PC-3 (cell line): ENCODE results near the gene DLGAP3. TPM values are rescaled to one million over a fixed set of nuclear protein-coding genes. Genes with fewer than 3 reads are reported as not detected.

ENCODE experiments used
- ATAC-seq: fragments of 200-7000 bp; cut with Tn5 transposase; 2 replicates; pipeline ENCODE4 v1.9.1; 2020; ENCODE audit warnings: mild to moderate bottlenecking, moderate library complexity
- BruUV-seq: library from RNA; stranded (reverse); fragments of 400-500 nt; replicated peaks from 2 replicates; lab custom pipeline; 2021; lab: Mats Ljungman, UMichigan
- CTCF ChIA-PET: fragments of 300-600 bp; sonication (Branson Sonifier 250); formaldehyde crosslinking; loops from one replicate; lab custom pipeline; 2022; ENCODE audit warnings: antibody characterized with exemption; lab: Charles Lee
- POLR2A ChIA-PET: fragments of 300-600 bp; sonication (Branson Sonifier 250); formaldehyde crosslinking; loops from one replicate; lab custom pipeline; 2022; ENCODE audit warnings: antibody characterized with exemption; ENCODE audit not compliant: unreplicated experiment; lab: Charles Lee
- DNase-seq: peaks from one replicate; pipeline ENCODE4 v3.0.0-alpha.2; 2015
- H2AFZ ChIP-seq: fragments of 300-600 bp; sonication (generic); 2 replicates; pipeline ENCODE4 v1.6.0; 2016; ENCODE audit warnings: antibody characterized with exemption, low read length
- H3F3A ChIP-seq: fragments of 300-600 bp; sonication (generic); one replicate; pipeline ENCODE4 v1.6.0; 2017; ENCODE audit warnings: antibody characterized with exemption, low read length, control low read depth, mild to moderate bottlenecking; ENCODE audit not compliant: unreplicated experiment
- H3K27ac ChIP-seq: fragments of 300-600 bp; sonication (generic); 2 replicates; pipeline ENCODE4 v1.5.1; 2016; ENCODE audit warnings: mild to moderate bottlenecking, low read length
- H3K27me3 ChIP-seq: fragments of 300-600 bp; sonication (generic); 2 replicates; pipeline ENCODE4 v1.6.1; 2016; ENCODE audit warnings: low read length, mixed read lengths
- H3K36me3 ChIP-seq: fragments of 300-600 bp; sonication (generic); 2 replicates; pipeline ENCODE4 v1.6.1; 2016; ENCODE audit warnings: low read depth, mixed run types, low read length, mixed read lengths
- H3K4me1 ChIP-seq: fragments of 300-600 bp; sonication (generic); 2 replicates; pipeline ENCODE4 v1.5.1; 2016; ENCODE audit warnings: low read length; ENCODE audit not compliant: insufficient read depth
- H3K4me2 ChIP-seq: fragments of 300-600 bp; sonication (generic); 2 replicates; pipeline ENCODE4 v1.6.0; 2016; ENCODE audit warnings: low read length
- H3K4me3 ChIP-seq: fragments of 300-600 bp; sonication (generic); 2 replicates; pipeline ENCODE4 v1.5.1; 2016; ENCODE audit warnings: mild to moderate bottlenecking, low read length, mixed read lengths
- H3K79me2 ChIP-seq: fragments of 300-600 bp; sonication (generic); 2 replicates; pipeline ENCODE4 v1.6.1; 2017; ENCODE audit warnings: low read length, mixed read lengths
- H3K9ac ChIP-seq: fragments of 300-600 bp; sonication (generic); 2 replicates; pipeline ENCODE4 v1.6.0; 2016; ENCODE audit warnings: mild to moderate bottlenecking, low read length
- H3K9me2 ChIP-seq: fragments of 300-600 bp; sonication (generic); replicated peaks from 2 replicates; pipeline ENCODE4 v1.6.1; 2016; ENCODE audit warnings: mixed run types, low read length, mixed read lengths
- H3K9me3 ChIP-seq: fragments of 300-600 bp; sonication (generic); 2 replicates; pipeline ENCODE4 v1.6.1; 2016; ENCODE audit warnings: low read length, mixed read lengths
- H4K20me1 ChIP-seq: fragments of 300-600 bp; sonication (generic); 2 replicates; pipeline ENCODE4 v1.6.1; 2016; ENCODE audit warnings: low read length, mixed read lengths
- CTCF ChIP-seq: fragments of 300-600 bp; sonication (generic); conservative IDR thresholded peaks from 2 replicates; pipeline ENCODE4 v1.5.1; 2017; ENCODE audit warnings: antibody characterized with exemption, low read depth, mild to moderate bottlenecking, low read length
- EZH2 ChIP-seq: fragments of 300-600 bp; sonication (generic); IDR thresholded peaks from one replicate; pipeline ENCODE4 v1.6.1; 2017; ENCODE audit warnings: antibody characterized with exemption, mild to moderate bottlenecking, low read length; ENCODE audit not compliant: unreplicated experiment
- EZH2phosphoT487 ChIP-seq: fragments of 300-600 bp; sonication (generic); IDR thresholded peaks from 2 replicates; pipeline ENCODE4 v1.6.1; 2018; ENCODE audit warnings: mild to moderate bottlenecking, antibody characterized with exemption, low read length, borderline replicate concordance
- intact Hi-C: fragments of 100-400 bp; cut with micrococcal nuclease; formaldehyde crosslinking; loops from 2 replicates; pipeline ENCODE4 v1.9.0; 2023
- total RNA-seq: library from RNA; depleted of rRNA; stranded (reverse); fragments of >200 nt; gene quantifications from 2 replicates; pipeline ENCODE4 v1.2.3, GENCODE V29; 2014

DLGAP3 gene
- total RNA-seq, 1 experiment from 2014 or later = not detected

DNA sequence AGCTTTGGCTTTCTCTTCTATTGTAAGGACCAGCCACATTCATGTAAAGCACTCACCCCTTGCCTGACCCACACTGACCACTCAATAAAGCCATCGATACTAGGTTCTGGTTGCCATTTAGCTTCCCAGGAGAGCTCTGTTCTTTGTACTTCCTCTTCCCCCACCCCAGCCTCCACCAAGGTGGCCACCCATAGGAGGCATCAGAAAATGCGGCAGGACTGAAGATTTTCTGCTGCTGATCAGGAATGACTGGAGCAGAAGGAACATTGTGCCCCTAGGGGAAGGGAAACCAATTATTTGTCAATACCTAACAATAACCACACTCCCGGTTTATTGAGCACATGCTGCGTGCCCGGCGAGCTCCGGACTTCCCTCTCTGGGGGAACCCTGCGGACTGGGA lies 64.7 kb downstream of the DLGAP3 start:
- peaks cover 6% of the 10 kb centered on the region; the same call in 1 of the 2 replicates for H3K4me1 ChIP-seq
- BruUV-seq = no TSS peak
- no peak overlapping the region for H3K4me3 ChIP-seq
- H3K4me2 ChIP-seq = no peak overlapping the region
- no peak overlapping the region for H2AFZ ChIP-seq
- H3K9ac ChIP-seq = no peak overlapping the region
- H3K9me3 ChIP-seq = no peaks in the 10 kb centered on the region
- ATAC-seq (no peak), DNase-seq (no peak)
- ChIA-PET POLR2A (no interaction called here), CTCF (interaction anchor here (0.5 kb wide), 1 partner anchor 19 kb away, joined by 3 read pairs; no protein-coding TSS in a partner anchor)
- H3K27ac ChIP-seq = no peak overlapping the region
- H3K36me3 ChIP-seq = no peaks in the 10 kb centered on the region
- no peaks in the 10 kb centered on the region for H3K9me2 ChIP-seq
- H3F3A ChIP-seq = no peaks in the 10 kb centered on the region
- intact Hi-C loops = no loop called here
- TF ChIP-seq EZH2phosphoT487 = no peak
- no peak for TF ChIP-seq CTCF
- TF ChIP-seq EZH2 = no peak
- H4K20me1 ChIP-seq = no peaks in the 10 kb centered on the region
- no peaks in the 10 kb centered on the region for H3K79me2 ChIP-seq
- no peaks in the 10 kb centered on the region for H3K27me3 ChIP-seq

DNA sequence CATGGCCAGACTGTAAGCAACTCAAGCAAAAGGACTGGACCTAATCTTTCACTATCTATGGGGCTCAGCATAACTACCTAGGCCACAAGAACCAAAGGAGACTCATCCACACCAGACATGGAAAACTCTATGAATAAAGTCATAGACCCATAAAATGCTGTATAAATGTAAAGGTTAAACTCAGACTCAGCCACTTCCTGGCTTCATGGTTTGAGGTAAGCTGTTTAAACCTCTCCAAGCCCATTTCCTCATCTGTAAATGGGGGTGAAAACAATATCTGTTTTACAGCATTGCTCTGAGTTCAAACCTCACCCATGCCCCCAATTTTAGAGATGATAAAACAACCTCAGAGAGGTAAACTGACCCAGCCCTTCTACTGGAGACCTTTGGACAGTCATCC lies 65.9 kb downstream of the DLGAP3 start:
- CTCF ChIA-PET = no interaction called here
- POLR2A ChIA-PET = no interaction called here
- BruUV-seq = no TSS peak

More for the DNA sequence above, 65.9 kb downstream of the DLGAP3 start:
- no peaks in the 10 kb centered on the region for H3K9me2 ChIP-seq
- no peaks in the 10 kb centered on the region for H4K20me1 ChIP-seq
- DNase-seq (no peak), ATAC-seq (no peak)
- H3K9ac ChIP-seq = no peak overlapping the region
- no peaks in the 10 kb centered on the region for H3F3A ChIP-seq
- no peaks in the 10 kb centered on the region for H3K9me3 ChIP-seq
- no peak overlapping the region for H3K27ac ChIP-seq
- H3K4me3 ChIP-seq = no peak overlapping the region
- H3K36me3 ChIP-seq = no peaks in the 10 kb centered on the region
- no peaks in the 10 kb centered on the region for H3K27me3 ChIP-seq
- H3K79me2 ChIP-seq = peaks cover 11% of the 10 kb centered on the region
- H2AFZ ChIP-seq = no peak overlapping the region
- TF ChIP-seq CTCF = no peak
- no peak for TF ChIP-seq EZH2phosphoT487
- TF ChIP-seq EZH2 = no peak
- H3K4me2 ChIP-seq = no peak overlapping the region
- intact Hi-C loops = no loop called here
- H3K4me1 ChIP-seq = peaks cover 9% of the 10 kb centered on the region; the same call in 1 of the 2 replicates
